GM21737 (cell line): ENCODE data around the gene CHST11.

Experiments used
- ATAC-seq: cut with Tn5 transposase; IDR thresholded peaks from one replicate; pipeline ENCODE4 v1.9.1; 2021; ENCODE audit warnings: mild to moderate bottlenecking, moderate library complexity; ENCODE audit not compliant: unreplicated experiment

Gene CHST11

DNA sequence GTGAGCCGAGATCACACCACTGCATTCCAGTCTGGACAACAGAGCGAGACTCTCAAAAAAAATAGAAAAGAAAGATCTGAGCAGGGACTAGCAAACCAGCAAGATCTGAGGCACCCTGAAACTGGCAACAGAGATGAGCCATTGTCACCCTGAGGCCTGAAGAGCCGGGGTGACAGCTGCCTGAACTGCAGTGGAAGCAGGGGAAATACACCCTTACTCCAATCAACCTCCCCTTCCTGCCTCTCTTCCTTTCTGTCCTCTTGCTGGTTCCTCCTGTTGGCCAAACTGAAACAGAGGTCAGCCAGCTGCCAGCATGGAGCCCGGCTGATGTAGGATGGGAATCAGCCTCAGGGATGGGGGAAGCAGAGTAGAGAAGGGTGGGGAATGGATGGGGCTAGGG lies 192.0 kb downstream of the CHST11 start:
- ATAC-seq: no peak

DNA sequence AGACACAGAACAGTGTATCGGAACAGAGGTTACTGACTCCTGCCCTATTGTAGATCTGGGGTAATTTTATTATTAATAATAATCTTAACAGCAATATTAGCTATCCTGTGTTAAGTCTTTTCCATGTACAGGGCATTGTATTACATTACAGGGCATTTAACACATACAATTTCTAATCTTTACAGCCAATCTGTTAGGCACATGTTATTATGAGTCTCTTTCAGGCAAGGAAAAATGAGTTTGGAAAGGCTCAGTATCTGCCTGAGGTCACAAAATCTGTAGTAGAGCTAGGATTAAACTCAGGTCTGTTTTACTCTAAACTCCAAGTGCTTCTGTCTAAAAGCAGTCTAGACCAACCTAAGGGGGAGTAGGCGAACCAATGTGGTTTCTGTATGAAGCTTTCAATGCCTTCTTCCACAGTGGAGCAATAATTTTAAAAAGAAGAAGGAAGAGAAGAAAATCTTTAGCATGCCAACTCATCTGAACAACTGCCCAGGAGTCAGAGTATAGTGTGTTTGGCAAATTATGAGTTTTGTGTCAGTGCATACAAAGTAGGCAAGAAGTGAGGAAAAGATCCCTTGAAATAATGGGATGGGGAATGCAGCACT lies 192.6 kb downstream of the CHST11 start:
- no peak for ATAC-seq

DNA sequence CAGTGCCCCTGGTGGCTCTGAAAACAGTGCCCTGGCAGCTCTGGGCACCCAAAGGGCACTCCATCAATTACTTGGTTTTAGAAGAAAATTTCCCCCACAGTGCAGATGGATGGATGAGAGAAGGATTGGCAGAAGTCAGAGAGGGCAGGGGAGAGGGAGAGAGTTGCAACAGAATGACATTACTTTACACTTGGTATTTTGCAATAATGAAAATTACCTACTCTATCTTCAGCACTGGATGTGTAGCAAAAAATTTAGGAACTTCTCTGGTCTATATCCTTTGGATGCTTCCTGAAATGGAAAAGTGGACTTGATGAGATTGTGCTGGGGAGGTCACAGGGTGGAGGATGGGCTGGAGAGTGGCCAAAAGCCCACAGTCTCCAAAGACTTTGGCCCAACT lies 193.2 kb downstream of the CHST11 start:
- ATAC-seq: no peak

DNA sequence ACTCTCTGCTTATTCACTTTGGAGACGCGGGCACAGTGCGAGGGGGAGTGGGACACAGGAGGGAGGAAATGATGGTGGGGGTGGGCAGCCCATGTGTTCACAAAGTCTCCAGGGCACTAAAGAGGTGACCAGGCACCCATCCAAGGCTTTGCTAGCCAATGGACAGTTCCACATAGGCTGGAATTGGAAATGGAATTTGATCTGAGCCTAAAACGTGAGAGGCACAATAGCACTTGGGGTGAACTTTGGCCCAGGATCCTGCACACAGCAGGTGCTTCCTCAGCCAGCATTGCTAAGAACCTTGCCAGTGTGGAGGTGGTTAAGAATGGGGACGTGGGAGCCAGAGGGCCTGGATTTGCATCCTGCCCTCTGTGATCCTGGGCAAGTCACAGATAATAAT lies 193.8 kb downstream of the CHST11 start:
- no peak for ATAC-seq

DNA sequence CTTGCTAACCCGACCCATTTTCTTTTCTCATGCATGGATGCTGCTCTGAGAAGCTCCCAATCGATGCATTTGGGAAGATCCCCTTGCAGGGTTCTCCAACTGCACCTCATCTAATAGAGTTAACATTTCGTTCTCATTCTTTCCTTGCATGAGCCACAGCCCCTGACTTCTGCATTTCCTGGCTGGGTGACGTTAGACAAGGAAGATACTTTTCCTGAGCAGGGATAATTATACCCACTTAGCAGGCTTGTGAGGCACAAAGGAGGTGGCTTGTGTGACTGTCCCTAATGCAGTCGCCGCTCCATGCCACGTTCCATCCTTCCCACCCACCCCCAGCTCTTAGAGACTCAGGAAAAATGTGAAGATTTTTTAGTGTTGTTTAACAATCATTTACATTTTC lies 195.1 kb downstream of the CHST11 start:
- no peak for ATAC-seq

DNA sequence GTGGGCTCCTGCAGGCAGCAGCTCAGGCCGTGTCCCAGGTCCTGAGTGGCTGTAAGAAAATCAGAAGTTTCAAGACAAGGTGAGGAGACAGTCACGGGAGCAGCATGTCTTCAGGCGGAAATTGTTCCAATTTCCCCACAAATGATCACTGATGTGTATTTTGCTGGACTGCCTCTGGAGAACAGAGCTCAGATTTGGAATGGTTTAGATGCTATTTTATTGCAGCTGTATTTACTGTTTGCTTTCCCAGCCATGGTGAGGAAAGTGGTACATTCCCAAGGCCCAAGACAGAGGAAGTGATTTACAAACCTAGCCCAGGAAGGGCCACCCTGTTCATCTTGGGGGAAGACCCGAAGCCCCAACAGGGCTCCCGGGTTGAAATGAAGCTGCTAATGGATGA lies 195.6 kb downstream of the CHST11 start:
- ATAC-seq: no peak

DNA sequence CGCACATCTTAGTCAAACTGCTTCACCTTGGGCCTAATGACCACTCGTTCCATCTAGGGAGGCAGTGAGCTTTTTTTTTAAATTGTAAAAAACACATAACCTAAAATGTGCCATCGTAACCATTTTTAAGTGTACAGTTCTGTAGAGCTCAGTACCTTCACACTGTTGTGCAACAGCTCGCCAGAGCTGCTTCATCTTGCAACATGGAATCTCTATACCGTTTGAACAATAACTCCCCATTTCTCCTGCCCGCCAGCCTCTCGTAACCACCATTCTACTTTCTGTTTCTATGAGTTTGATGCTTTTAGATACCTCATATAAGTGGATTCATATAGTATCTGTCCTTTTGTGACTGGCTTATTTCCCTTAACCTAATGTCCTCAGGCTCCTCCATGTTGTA lies 196.2 kb downstream of the CHST11 start:
- ATAC-seq: no peak

DNA sequence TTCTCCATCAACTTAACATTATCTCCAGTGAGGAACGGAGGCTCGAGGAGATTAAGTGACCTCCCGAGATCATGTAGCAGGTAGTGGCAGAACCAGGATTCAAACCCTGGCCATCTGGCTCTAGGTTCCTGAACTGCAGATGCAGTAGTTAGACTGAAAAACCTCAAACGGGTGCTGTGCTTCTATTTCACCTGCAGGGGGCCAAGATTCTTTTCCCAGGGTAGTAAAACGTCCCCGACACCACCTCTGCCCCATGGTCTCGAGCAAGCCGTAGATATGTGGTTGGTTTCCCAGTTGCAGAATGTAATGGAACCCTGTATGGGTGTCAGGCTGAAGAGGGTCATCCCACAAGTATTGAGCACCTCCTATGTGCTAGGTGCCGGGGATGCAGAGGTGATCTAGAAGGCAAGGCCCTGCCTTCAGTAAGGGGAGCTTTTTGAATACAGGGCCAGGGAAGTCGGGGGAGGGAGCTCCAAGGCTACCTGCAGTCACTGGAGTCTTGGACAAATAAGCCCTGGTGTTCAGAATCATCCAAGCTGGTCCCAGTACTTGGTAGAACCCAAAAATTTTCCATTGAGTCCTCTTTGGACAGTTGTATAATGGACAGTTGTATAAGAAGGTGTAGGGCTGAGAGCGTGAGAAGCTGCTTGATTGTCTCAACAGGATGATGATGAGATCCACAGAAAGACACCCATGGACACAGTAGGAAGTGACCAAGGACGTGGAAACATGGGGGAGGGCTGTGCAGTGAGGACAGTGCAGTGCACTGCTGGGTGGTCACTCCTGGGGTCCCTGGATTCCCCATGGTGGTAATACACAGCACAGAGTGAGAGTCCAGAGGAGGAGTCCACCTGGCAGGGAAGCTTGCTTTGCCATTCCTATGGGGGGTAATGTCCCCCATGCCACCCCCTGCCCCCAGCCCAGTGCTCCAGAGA lies 197.2 kb downstream of the CHST11 start:
- ATAC-seq: no peak

DNA sequence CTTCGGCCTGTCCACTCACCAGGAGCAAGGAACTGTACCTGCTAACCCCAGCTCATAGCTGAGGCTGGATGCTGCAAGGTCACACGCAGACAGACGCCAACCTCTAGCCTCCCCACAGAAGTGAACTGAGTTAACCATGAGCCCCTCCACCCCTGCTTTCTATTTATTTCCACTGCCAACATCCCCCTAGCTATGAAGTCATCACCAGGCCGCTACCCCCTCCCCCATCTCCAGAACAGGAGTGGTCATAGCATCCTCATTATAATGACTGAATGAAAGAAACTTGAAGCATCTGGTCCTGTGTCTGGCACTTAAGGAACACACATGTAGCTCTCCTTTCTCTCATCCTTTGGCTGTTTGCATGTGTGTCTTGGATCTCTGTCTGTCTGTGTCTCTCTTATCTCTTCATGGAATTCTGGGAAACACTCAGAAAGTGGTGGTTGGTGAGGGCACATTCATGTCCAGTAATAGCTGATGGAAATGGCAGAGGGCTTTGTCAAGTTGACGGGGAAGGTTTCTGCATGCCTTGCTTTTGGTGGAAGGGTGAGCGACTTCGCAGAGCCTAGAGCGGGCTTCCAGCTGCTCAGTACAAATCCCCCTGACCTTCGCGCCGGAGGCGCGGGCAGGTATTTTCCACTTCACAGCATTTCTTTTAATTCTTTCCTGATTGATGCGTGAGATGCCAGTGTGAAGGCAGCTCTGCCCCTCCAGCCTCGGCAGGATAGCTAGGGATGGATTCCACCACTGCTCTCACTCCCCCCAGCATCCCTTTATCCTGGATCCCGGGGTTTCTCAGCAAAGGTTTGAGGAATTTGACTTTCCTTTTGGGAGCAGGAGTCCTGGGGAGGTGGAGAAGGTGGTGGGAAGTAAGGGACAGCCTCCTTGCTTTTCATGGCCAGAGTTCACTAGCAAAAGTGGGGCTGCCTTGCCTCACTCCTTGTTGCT lies 198.2 kb downstream of the CHST11 start:
- ATAC-seq: no peak

DNA sequence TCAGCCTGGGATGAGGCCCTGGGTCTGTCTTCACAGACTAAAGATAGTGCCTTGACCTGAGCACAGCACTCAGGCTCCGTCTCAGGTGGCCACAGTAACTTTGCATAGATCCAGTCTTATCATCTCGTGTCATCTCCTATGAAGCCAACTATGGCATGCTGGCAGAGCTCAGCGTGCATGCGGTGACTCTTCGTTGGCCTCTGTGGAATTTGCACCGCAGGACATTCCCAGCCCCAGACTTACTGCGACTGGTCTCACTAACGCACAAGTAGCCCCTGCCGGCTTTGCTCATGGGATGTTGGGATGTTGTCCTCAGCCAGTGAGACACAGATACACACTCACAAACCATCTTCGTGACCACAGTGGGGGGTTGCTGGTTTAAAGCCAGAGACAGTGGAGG lies 199.6 kb downstream of the CHST11 start:
- no peak for ATAC-seq

DNA sequence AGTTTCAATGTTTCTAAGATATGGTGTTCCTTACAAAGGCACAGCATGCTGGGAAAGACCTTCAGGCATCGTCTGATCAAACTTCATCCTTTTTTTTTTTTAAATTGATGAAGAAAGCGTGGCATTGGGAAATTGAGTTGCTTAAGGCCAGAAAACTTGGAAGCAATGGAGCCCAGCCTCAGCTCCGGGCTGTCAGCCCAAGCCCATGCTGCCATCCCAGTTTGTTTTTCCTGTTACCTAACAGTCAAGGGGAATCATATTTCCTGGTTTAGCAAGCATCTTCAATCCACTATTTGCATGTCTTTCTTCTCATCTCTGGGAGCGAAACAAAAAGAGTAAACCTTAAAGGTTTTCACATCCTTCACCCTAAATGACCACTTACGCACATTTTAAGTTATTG lies 200.2 kb downstream of the CHST11 start:
- no peak for ATAC-seq

DNA sequence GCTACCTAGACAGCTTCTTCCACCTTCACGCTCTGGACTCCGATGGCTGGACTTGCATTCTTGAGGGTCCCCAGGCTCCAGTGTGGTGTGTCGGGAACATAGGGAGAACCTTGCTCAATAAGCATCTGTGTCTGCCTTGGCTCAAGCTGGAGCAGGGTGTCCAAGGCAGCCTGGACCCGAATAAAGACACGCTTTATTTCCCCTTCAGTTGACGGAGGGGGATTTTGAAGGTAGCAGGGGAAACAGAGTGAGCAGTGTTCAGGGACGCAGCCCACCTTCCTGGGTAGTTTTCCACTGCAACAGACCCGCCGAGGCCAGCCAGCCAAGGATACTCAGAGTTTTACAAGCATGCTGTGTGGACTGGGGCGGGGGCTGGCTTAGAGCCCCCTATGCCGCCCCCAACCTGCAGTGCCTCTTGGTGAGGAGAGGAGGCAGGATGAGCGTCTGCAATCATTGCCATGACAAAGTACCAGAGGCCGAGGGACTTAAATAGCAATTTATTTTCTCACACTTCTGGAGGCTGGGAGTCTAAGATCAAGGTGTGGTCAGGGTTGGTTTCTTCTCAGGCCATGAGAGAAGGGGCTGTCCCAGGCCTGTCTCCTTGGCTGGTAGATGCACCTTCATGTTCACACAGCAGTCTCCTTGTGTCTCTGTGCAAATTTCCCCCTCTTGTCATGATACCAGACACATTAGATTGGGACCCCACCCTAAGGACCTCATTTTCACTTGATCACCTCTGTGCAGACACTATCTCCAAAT lies 201.2 kb downstream of the CHST11 start:
- ATAC-seq: peak; percentile 59

DNA sequence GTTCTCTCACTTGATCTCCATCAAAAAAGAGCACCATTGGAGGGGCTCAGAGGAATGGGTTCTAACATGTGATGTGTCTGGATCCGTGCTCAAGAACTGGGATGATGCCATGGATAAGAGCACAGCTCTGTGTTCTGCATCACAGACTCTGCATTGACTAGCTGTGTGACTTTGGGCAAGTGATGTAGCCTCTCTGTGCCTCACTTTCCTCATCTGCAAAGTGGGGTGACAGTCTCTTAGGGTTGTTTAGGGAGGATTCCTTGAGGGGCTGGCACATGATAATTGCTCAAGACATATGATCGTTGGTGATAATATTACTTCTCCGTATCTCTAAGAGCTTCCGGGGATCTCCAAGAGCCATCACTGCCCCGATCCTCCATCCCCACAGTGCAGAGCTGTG lies 202.3 kb downstream of the CHST11 start:
- no peak for ATAC-seq

DNA sequence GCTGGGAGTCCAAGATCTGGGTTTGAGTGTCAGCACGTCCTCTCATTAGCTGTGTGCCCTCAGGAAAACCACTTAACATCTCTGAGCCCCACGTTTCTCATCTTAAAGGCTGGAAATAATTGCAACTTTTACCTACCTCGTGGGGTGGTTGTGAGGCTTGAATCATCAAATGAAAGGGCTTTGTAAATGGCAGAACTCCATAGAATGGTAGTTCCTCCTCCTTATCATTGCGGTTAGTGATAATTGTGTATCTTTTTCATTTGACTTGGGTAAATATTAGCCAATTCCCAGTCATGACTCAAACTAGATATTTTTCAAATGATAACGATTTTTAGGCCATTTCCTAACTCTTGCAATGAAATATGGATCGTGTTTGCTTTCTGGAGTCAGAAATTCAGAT lies 205.5 kb downstream of the CHST11 start:
- ATAC-seq: no peak

DNA sequence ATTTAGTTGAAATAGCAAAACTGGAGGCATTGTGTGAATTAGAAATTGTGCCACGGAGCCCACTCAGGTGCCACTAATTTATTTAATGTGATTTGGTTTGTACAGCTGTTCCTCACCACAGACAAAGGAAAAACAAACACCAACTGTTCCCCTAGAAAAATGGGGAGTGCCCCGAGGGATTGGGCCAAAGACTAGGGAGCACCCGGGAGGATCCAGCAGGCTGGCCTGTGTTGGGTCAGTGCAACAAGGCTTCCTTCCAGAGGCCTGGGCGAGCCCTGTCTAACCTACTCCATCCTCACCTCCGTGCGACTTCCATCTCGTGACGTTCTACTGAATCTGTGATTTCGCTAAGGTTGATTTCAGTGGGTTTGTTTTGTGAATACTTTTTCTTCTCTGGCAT lies 206.2 kb downstream of the CHST11 start:
- ATAC-seq: no peak

DNA sequence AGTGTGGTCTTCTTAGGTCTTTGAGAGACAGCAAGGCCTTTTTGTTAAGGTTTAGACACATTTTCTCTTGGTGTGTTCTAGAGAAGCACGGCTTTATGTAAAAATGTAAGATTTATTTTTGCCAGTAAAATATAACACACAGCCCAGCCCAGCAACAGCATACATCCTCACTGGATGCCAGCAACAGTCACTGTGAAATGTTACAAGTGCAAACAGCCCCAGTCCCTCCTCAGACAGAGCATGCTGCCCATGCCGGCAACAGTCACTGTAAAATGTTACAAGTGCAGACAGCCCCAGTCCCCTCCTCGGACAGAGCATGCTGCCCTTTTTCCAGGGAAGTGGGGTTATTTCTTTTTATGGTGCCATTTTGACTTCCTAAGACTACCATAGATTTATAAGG lies 207.6 kb downstream of the CHST11 start:
- no peak for ATAC-seq

DNA sequence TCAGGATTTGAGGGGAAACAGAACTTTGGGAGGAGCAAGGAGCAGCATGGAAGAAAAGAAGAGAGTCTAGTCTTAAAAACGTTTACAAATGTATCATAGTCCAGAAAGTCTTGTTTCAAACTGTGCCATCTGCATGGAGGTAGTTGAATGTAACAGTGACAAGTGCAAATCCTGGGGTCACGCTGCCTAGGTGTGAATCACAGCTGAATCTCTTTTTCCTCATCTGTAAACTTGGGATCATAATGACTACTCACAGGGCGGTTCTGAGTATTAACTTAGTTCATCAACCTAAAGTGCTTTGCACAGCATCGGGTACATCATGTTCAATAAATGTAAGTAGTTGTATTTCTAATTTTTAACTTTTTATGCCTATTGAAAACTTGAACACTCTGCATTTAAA lies 208.5 kb downstream of the CHST11 start:
- ATAC-seq: no peak

DNA sequence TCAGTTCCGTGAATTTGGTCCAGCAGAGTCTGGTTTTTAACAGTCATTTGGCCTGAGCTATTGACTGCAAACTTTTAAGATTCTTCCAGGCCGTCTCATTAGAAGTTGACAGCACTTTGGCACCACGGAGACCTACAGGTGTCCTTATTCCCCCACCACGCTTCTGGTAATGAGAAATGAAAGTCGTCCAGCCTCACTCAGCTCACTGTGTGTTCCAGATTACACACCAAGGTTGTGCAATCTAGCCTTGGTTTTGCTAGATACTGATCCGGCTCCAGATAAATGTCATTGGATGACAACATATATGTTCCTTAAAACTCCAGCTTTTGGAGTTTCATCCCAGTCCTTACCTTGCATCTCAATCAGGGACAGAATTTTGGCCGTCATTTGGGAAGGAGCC lies 210.4 kb downstream of the CHST11 start:
- ATAC-seq: no peak

DNA sequence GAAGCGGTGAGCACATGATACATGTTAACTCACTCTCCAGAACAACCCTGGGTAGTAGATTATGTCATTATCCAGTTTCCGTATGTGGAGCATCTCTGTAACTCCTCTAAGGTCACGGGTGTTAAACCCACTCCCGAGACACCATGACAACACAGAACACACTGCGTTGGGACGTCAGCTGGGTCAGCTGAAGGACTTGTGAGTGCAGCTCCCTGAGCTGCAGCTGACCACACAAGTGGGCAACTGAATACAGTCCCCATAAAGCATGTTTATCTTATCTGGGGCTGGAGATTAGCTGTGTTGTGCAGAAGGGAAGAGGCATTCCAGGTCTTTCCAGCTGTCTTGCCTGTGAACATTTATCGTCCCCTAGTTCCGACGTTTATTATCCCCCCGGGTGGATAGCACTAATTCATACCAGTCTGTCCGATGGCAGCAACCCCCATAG lies 211.5 kb downstream of the CHST11 start:
- ATAC-seq: no peak

DNA sequence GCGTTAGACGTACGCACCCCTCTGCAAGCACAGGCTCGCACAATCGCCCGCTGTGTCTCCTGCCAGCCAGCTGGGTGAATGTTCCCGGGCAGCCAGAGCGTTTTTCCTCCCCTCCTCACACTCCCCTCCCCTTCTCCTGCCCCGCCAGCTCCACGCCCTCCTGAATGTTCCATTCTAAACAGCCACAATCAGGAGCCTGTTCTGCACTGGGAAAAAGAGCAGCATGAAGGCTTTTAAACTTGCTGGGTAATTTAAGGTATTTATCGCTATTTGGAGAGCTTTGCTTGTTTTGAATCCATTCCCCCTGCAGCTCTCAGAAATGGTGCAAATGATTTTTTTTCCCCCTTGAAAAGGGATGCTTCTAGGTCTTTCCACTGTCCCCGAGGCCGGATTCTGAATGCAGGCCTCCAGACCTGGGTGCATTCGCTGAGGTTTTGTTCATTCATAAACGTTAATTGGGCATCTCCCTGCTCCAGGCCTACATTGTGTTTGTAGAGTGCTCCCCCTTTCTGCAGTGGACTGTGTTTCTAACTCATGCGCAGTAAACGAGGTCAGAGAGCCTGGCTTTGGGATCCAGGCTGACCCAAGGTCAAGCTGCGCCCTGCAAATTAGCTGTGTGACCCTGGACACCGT lies 212.5 kb downstream of the CHST11 start:
- no peak for ATAC-seq
